ENCODE results near the gene SUSD6.

DNA sequence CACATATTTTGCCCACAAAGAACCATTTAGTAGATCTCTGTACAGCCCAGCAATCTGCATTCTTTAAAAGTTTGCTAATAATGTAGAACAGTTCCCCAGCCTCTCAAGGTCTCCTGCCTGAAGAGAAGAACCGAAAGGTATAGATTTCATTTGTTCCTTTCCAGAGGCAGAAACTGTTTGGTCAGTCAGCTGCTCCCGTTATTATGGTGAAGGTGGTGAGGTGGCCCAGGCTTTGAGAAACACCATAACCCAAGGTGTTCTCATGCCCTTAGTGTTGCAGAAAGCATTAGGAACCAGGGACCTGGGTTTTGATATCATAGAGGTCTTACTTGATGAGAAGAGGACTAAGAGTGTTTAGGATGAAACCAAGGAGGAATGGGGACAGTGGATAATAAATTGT, 65.3 kb downstream of the SUSD6 start:
- no peak for TF ChIP-seq POLR2A (IDR thresholded peaks at IDR 0.05)
- TF ChIP-seq, protein P1, sequence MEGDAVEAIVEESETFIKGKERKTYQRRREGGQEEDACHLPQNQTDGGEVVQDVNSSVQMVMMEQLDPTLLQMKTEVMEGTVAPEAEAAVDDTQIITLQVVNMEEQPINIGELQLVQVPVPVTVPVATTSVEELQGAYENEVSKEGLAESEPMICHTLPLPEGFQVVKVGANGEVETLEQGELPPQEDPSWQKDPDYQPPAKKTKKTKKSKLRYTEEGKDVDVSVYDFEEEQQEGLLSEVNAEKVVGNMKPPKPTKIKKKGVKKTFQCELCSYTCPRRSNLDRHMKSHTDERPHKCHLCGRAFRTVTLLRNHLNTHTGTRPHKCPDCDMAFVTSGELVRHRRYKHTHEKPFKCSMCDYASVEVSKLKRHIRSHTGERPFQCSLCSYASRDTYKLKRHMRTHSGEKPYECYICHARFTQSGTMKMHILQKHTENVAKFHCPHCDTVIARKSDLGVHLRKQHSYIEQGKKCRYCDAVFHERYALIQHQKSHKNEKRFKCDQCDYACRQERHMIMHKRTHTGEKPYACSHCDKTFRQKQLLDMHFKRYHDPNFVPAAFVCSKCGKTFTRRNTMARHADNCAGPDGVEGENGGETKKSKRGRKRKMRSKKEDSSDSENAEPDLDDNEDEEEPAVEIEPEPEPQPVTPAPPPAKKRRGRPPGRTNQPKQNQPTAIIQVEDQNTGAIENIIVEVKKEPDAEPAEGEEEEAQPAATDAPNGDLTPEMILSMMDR (IDR thresholded peaks at IDR 0.05) = no peak

All from prostate gland (tissue), 2 donors.